ENCODE data around the gene MBTPS2. TPM values are rescaled to one million over a fixed set of nuclear protein-coding genes. Genes with fewer than 3 reads are reported as not detected.

The MBTPS2 gene
- total RNA-seq, 2 experiments from 2014 or later, result 3.1 to 15.8 TPM

GRCh38 chrX:21929209-21929608, 89.8 kb downstream of the MBTPS2 start:
- Histone ChIP-seq H3K4me2 (ENCODE audit: low read length) (no peak overlapping the region), H3K9me2 (ENCODE audit: insufficient read depth, low read length) (no peaks in the 10 kb centered on the region), H3K27ac (ENCODE audit: low read depth, low read length, poor library complexity, severe bottlenecking) (no peak overlapping the region), H4K20me1 (ENCODE audit: insufficient read depth, low read length) (no peaks in the 10 kb centered on the region), H3K36me3 (ENCODE audit: insufficient read depth, low read length) (no peaks in the 10 kb centered on the region), H2AFZ (ENCODE audit: low read length) (no peak overlapping the region), H3K9me3 (ENCODE audit: low read length) (no peaks in the 10 kb centered on the region), H3K4me1 (ENCODE audit: insufficient read depth, low read length, poor library complexity, severe bottlenecking) (no peaks in the 10 kb centered on the region), H3K4me3 (ENCODE audit: low read depth, low read length, poor library complexity, severe bottlenecking) (no peak overlapping the region), H3K79me2 (ENCODE audit: insufficient read depth, low read depth, low read length) (no peaks in the 10 kb centered on the region)
- TF ChIP-seq EZH2phosphoT487 (IDR thresholded peaks at IDR 0.05; ENCODE audit: borderline replicate concordance, low read depth, low read length) (no peak), CTCF (conservative IDR thresholded peaks at IDR 0.05; ENCODE audit: low read length) (no peak)
- CTCF ChIA-PET (ENCODE audit: unreplicated experiment), result no interaction called here
- no TSS peak for BruUV-seq (replicated peaks)
- POLR2A ChIA-PET, result no interaction called here
- intact Hi-C loops (cut with micrococcal nuclease; ENCODE audit: unreplicated experiment), result no loop called here
- no peak for DNase-seq (ENCODE audit: low spot score)

- DNase-seq (ENCODE audit: low spot score), result no peak
- H3K36me3 ChIP-seq (ENCODE audit: insufficient read depth, low read length), result no peaks in the 10 kb centered on the region
- ChIA-PET POLR2A (no interaction called here), CTCF (ENCODE audit: unreplicated experiment) (no interaction called here)
- H2AFZ ChIP-seq (ENCODE audit: low read length), result no peak overlapping the region
- no peaks in the 10 kb centered on the region for H3K9me3 ChIP-seq (ENCODE audit: low read length)
- no TSS peak for BruUV-seq (replicated peaks)
- H3K9me2 ChIP-seq (ENCODE audit: insufficient read depth, low read length), result no peaks in the 10 kb centered on the region
- H4K20me1 ChIP-seq (ENCODE audit: insufficient read depth, low read length), result no peaks in the 10 kb centered on the region
- H3K4me2 ChIP-seq (ENCODE audit: low read length), result no peak overlapping the region
- no peaks in the 10 kb centered on the region for H3K4me1 ChIP-seq (ENCODE audit: insufficient read depth, low read length, poor library complexity, severe bottlenecking)
- TF ChIP-seq CTCF (conservative IDR thresholded peaks at IDR 0.05; ENCODE audit: low read length), result no peak
- no peak for TF ChIP-seq EZH2phosphoT487 (IDR thresholded peaks at IDR 0.05; ENCODE audit: borderline replicate concordance, low read depth, low read length)
- no peak overlapping the region for H3K4me3 ChIP-seq (ENCODE audit: low read depth, low read length, poor library complexity, severe bottlenecking)
- no peaks in the 10 kb centered on the region for H3K79me2 ChIP-seq (ENCODE audit: insufficient read depth, low read depth, low read length)
- intact Hi-C loops (cut with micrococcal nuclease; ENCODE audit: unreplicated experiment), result no loop called here
- H3K27ac ChIP-seq (ENCODE audit: low read depth, low read length, poor library complexity, severe bottlenecking), result no peak overlapping the region
Observed at GRCh38 chrX:21930986-21931385, 91.6 kb downstream of the MBTPS2 start.

GRCh38 chrX:21932292-21933002, 93.0 kb downstream of the MBTPS2 start:
- intact Hi-C loops (cut with micrococcal nuclease; ENCODE audit: unreplicated experiment), result no loop called here
- TF ChIP-seq CTCF (conservative IDR thresholded peaks at IDR 0.05; ENCODE audit: low read length), result no peak
- TF ChIP-seq EZH2phosphoT487 (IDR thresholded peaks at IDR 0.05; ENCODE audit: borderline replicate concordance, low read depth, low read length), result no peak
- ChIA-PET POLR2A (interaction anchor here (0.6 to 0.7 kb wide), 2 partner anchors 13 to 83 kb away, joined by 3 read pairs; no protein-coding TSS in a partner anchor), CTCF (ENCODE audit: unreplicated experiment) (no interaction called here)
- Histone ChIP-seq H3K4me2 (ENCODE audit: low read length) (no peak overlapping the region), H3K4me1 (ENCODE audit: insufficient read depth, low read length, poor library complexity, severe bottlenecking) (no peaks in the 10 kb centered on the region), H3K4me3 (ENCODE audit: low read depth, low read length, poor library complexity, severe bottlenecking) (no peak overlapping the region), H4K20me1 (ENCODE audit: insufficient read depth, low read length) (no peaks in the 10 kb centered on the region), H3K79me2 (ENCODE audit: insufficient read depth, low read depth, low read length) (no peaks in the 10 kb centered on the region), H2AFZ (ENCODE audit: low read length) (no peak overlapping the region), H3K9me2 (ENCODE audit: insufficient read depth, low read length) (no peaks in the 10 kb centered on the region), H3K27ac (ENCODE audit: low read depth, low read length, poor library complexity, severe bottlenecking) (no peak overlapping the region), H3K9me3 (ENCODE audit: low read length) (no peaks in the 10 kb centered on the region), H3K36me3 (ENCODE audit: insufficient read depth, low read length) (no peaks in the 10 kb centered on the region)
- BruUV-seq (replicated peaks), result no TSS peak
- no peak for DNase-seq (ENCODE audit: low spot score)

Measured in OCI-LY7 (cell line).